NCI-H2227 treated with DMSO at 0.1 percent for 48 hours (cell line): ENCODE data around the gene LTBP2.
"Not testable (repeated sequence)": the region's sequence is repeated elsewhere in the genome, so short reads cannot be mapped to it uniquely, and the experiment has no call there.

ENCODE experiments used
- DNase-seq: peaks from one replicate; lab custom pipeline; 2025; lab: John Stamatoyannopoulos, UW

LTBP2 gene

GRCh38 chr14:74551001-74551400 lies 61.0 kb downstream of the LTBP2 start:
- DNase-seq, result no peak

- no peak for DNase-seq
Measured at GRCh38 chr14:74550071-74550470, 62.0 kb downstream of the LTBP2 start.

- no peak for DNase-seq
Measured at GRCh38 chr14:74549588-74549987, 62.4 kb downstream of the LTBP2 start.

GRCh38 chr14:74548881-74549280 lies 63.2 kb downstream of the LTBP2 start:
- DNase-seq, result no peak

- DNase-seq, result no peak
Measured at GRCh38 chr14:74547331-74547927, 64.6 kb downstream of the LTBP2 start.

- DNase-seq, result no peak
Measured at GRCh38 chr14:74546416-74546815, 65.6 kb downstream of the LTBP2 start.

GRCh38 chr14:74545386-74545785 lies 66.7 kb downstream of the LTBP2 start:
- no peak for DNase-seq

GRCh38 chr14:74543771-74544438 lies 68.1 kb downstream of the LTBP2 start:
- no peak for DNase-seq

- no peak for DNase-seq
Measured at GRCh38 chr14:74542056-74542685, 69.9 kb downstream of the LTBP2 start.

GRCh38 chr14:74541225-74541624 lies 70.8 kb downstream of the LTBP2 start:
- DNase-seq, result no peak

GRCh38 chr14:74539503-74539902 lies 72.5 kb downstream of the LTBP2 start:
- DNase-seq, result no peak

- DNase-seq, result no peak
Measured at GRCh38 chr14:74538411-74539391, 73.3 kb downstream of the LTBP2 start.

GRCh38 chr14:74536336-74536735 lies 75.7 kb downstream of the LTBP2 start:
- not testable (repeated sequence) for DNase-seq

- no peak for DNase-seq
Measured at GRCh38 chr14:74535756-74536325, 76.2 kb downstream of the LTBP2 start.

- DNase-seq, result no peak
Measured at GRCh38 chr14:74533576-74533975, 78.5 kb downstream of the LTBP2 start.

GRCh38 chr14:74532246-74532645 lies 79.8 kb downstream of the LTBP2 start:
- DNase-seq, result no peak

GRCh38 chr14:74531467-74531866 lies 80.6 kb downstream of the LTBP2 start:
- DNase-seq, result no peak

GRCh38 chr14:74531006-74531405 lies 81.0 kb downstream of the LTBP2 start:
- DNase-seq, result no peak

- DNase-seq, result no peak
Measured at GRCh38 chr14:74528886-74529285, 83.2 kb downstream of the LTBP2 start.

GRCh38 chr14:74528406-74528805 lies 83.6 kb downstream of the LTBP2 start:
- DNase-seq, result no peak

- no peak for DNase-seq
Measured at GRCh38 chr14:74527736-74528280, 84.2 kb downstream of the LTBP2 start.
